HepG2 (cell line): ENCODE measurements around the gene VAC14.

ENCODE experiments used
- FOXA1 ChIP-seq, 2 experiments: fragments of 450-650 bp in 1 of 2; sonication (generic) in 1 of 2; formaldehyde crosslinking in 1 of 2; IDR thresholded peaks; 2 replicates each; pipeline versions ENCODE4 v1.4.0 to v1.6.1; 2016 to 2020; ENCODE audit warnings: missing genetic modification reagents in 1 of 2
- JUNB ChIP-seq: sonication (generic); formaldehyde crosslinking; IDR thresholded peaks from 2 replicates; pipeline ENCODE4 v1.8.0; 2022; ENCODE audit warnings: missing genetic modification reagents, mild to moderate bottlenecking, borderline replicate concordance
- PRDM10 ChIP-seq: sonication (generic); formaldehyde crosslinking; IDR thresholded peaks from 2 replicates; pipeline ENCODE4 v1.4.0; 2020; ENCODE audit warnings: low read depth, missing genetic modification reagents
- TCF7L2 ChIP-seq: IDR thresholded peaks from 2 replicates; pipeline ENCODE4 v1.6.1; 2011; ENCODE audit warnings: mild to moderate bottlenecking, low read depth, low read length, moderate library complexity
- TOE1 ChIP-seq: sonication (generic); formaldehyde crosslinking; IDR thresholded peaks from 2 replicates; pipeline ENCODE4 v1.4.0; 2020; ENCODE audit warnings: mild to moderate bottlenecking, missing genetic modification reagents
- UBTF ChIP-seq: sonication (generic); formaldehyde crosslinking; IDR thresholded peaks from 2 replicates; pipeline ENCODE4 v1.4.0; 2020; ENCODE audit warnings: mild to moderate bottlenecking, missing genetic modification reagents
- ZNF687 ChIP-seq: sonication (generic); formaldehyde crosslinking; IDR thresholded peaks from 2 replicates; pipeline ENCODE4 v1.5.1; 2020; ENCODE audit warnings: mild to moderate bottlenecking, missing genetic modification reagents, moderate library complexity
- ZNF777 ChIP-seq: sonication (generic); formaldehyde crosslinking; IDR thresholded peaks from 2 replicates; pipeline ENCODE4 v1.4.0; 2020; ENCODE audit warnings: missing genetic modification reagents

GRCh38 chr16:70709942-70710341 lies 91.0 kb downstream of the VAC14 start:
- TF ChIP-seq ZNF777 (no peak), UBTF (CRISPR knock-in tag) (no peak), TOE1 (CRISPR knock-in tag) (no peak), FOXA1 (IDR thresholded peaks at IDR 0.05) (no peak), FOXA1 (CRISPR knock-in tag; IDR thresholded peaks at IDR 0.05) (no peak), PRDM10 (CRISPR knock-in tag) (no peak), JUNB (CRISPR knock-in tag) (no peak), TCF7L2 (no peak), ZNF687 (no peak)
